HG03520 (cell line): ENCODE data around the gene MMRN1.

Experiments used
- ATAC-seq: cut with Tn5 transposase; IDR thresholded peaks from one replicate; pipeline ENCODE4 v1.9.1; 2021; ENCODE audit warnings: mild to moderate bottlenecking, moderate library complexity; ENCODE audit not compliant: unreplicated experiment

The MMRN1 gene

DNA sequence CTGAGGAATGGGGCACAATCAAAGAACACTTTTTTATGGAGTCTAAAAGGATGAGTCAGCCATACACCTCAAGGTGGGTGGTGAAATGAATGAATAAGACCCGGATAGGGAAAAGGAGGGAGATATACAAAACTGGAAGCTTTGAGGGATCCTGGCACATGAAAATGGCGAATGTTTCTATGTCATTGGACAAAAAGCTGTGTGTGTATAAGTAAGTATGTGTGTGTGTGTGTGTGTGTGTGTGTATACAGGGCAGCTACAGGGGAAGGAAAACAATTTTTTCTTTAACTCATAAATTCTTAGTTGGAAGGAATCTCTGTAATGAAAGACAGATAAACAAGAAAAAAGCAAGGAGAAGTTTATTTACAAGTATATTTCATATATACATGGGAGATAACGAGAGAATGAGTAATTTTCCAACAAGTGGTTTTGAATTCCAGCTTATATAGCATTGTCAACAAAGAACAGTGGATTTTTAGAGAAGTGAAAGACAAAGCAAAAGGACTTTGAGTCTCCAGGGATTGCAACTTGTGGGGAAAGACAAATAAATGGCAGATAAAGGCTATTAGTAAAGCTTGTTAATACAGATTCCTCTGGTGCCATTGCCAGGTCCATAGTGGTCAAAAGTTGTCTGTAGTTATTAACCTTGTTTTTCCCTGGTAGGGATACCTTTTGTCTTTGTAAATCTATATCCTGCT lies 99.7 kb downstream of the MMRN1 start:
- no peak for ATAC-seq

DNA sequence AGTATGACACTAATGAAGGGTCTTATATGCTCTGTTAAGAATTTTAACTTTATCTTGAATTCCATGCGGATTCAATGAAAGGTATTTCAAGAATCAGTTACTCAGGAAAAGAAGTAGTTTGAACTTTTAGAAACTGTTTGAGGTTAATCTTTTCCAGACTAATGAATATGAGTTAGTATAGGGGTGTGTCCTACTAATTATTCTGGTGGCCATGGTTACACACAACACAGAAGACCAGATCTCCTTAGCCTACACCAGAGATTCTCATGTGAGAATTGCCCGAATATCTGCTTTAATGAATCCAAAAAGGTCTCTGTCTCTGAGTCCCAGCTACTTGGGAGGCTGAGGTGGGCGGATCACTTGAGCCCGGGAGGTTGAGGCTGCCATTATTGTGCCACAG lies 100.4 kb downstream of the MMRN1 start:
- no peak for ATAC-seq

DNA sequence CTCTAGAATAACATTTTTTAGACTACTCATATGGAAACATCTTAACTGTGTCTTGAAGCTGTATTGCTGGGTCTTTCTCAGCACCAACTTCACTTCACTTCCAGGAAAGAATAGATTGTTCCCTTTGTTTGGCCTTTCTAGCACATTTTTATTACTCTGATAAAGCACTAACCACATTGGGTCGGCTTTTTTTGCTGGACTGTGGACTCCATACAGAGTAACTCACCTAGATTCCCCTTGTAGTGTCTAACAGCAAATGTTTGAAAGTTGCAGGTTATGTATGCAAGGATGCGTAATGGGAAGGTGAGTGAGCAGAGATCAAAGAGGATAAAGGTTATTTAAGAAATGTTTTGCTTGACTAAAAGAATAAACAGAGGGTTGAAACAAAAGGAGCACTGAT lies 101.2 kb downstream of the MMRN1 start:
- no peak for ATAC-seq

DNA sequence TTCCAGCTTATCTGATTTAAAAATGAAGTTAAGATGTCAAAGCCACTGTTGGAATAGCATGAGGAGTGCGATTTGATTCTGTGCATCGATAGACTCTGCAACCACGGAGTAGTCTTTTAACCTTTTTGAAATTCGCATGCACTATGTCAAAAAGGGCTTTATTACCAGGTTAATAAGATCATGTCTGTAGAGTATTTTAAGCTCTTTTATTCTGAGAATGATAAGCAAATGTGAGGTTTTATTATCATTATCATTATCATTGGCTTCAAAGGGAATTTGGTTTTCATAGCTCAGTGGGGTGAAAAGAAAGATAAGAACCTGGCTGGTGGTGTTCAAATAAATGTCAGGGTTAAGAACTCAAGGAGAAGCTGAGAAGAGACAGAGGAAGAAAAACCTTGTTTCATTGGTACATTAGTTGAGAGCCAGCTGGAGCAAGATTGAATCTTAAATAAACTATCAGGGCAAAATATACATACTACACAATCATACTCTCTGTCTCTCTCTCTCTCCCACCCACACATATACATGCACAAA lies 102.6 kb downstream of the MMRN1 start:
- ATAC-seq: no peak

DNA sequence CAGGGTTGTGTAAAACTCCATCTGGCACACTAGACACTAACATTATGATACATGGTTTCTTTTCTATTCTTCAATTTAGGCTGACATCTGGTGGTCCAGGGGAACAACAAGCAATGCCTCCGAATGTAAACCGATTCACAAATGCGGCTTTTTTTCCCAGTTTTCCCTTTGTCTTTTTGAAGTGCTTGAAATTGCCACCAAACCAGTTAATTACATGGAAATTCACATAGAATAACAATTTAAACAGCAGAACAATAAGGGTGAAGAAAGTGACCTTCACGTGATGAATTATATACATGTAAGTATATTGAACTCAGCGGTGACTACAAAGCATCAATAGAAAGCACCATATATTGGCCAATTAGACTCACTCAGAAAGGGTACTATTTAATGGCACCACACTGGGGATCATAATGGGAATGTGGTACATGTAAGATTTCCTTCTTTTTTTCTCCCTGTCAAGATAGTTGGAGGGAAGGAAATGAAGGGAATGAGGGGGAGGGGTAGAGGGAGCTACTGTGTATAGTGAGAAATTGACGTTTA lies 103.9 kb downstream of the MMRN1 start:
- ATAC-seq: no peak

DNA sequence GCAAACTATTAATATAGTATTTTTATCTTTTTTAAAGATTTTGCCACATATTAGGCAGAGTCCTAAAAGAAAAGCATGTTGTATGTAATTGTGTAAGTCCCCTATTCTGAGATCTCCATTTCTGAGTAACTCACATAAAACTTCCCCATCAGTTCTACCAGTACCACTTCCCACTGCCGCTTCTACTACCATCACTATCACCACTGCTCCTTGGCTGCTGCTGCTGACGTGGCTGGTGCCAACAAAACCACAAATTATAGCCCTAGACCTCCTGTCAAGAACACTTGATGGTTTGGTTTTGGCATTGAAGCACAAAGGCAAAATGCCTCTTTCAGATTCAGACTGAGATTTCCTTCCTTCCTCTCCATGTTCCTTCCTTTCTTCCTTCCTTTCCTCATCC lies 106.4 kb downstream of the MMRN1 start:
- no peak for ATAC-seq

DNA sequence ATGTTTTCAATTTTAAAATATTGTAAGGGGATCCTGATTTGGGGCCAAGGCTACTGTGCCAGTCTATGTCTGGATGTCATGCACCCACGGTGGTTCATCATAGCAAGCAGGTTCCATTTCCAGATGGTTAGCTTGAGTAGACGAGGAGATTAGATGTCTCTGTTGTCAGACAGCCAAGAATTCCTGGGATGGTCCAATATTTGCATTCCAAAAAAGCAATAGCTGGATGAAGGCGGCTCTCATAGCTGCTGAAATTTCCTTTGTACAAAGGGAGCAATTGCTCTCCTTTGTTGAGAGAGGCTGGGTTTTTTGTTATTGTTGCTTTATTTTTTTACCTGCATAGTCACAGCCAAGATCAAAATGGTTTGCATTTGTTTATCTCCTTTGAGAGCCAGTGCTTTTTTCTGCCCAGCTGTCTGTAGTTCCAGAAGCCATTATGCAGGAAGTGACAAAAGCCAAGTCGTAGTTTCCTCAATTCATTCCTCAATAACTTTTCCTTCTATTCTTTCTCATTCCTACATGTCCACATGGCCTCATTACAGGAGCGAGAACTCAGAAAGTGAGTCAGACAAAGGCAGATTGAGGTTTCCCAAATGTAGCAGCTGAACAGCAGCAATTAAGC lies 107.9 kb downstream of the MMRN1 start:
- ATAC-seq: no peak
